Small intestine (tissue), 7 donors: ENCODE data around the gene NT5DC3. TPM values are rescaled to one million over a fixed set of nuclear protein-coding genes. Genes with fewer than 3 reads are reported as not detected.

Experiments
- DNase-seq, 2 donors: peaks; one replicate each; pipeline versions ENCODE4 v3.0.0 to v3.0.0-alpha.2; 2013
- FAIRE-seq: peaks from 2 replicates; lab custom pipeline; 2012; peaks lifted over from hg19 to GRCh38; lab: Jason Lieb, UNC
- H3K27ac ChIP-seq, 3 donors: one replicate each; pipeline ENCODE4 v1.5.1; 2013; ENCODE audit warnings: low read length in 2 of 3, mild to moderate bottlenecking in 2 of 3, control low read depth in 1 of 3, inconsistent platforms in 1 of 3, low read depth in 1 of 3, moderate library complexity in 1 of 3
- H3K27me3 ChIP-seq, 3 donors: one replicate each; pipeline ENCODE4 v1.6.1; 2013; ENCODE audit warnings: low read length in 3 of 3, inconsistent platforms in 1 of 3; ENCODE audit not compliant: control insufficient read depth in 3 of 3, insufficient read depth in 3 of 3
- H3K36me3 ChIP-seq, 3 donors: one replicate each; pipeline ENCODE4 v1.6.1; 2013; ENCODE audit warnings: low read length in 3 of 3, inconsistent platforms in 1 of 3, low read depth in 1 of 3, mild to moderate bottlenecking in 1 of 3, moderate library complexity in 1 of 3; ENCODE audit not compliant: control insufficient read depth in 3 of 3, insufficient read depth in 2 of 3
- H3K4me1 ChIP-seq, 3 donors: one replicate each; pipeline ENCODE4 v1.6.1; 2013; ENCODE audit warnings: low read length in 2 of 3, inconsistent platforms in 1 of 3, low read depth in 1 of 3, mild to moderate bottlenecking in 1 of 3, moderate library complexity in 1 of 3; ENCODE audit not compliant: control insufficient read depth in 3 of 3, insufficient read depth in 2 of 3
- H3K4me3 ChIP-seq, 3 donors: one replicate each; pipeline ENCODE4 v1.5.1; 2013; ENCODE audit warnings: low read length in 3 of 3, control low read depth in 1 of 3, inconsistent platforms in 1 of 3, low read depth in 1 of 3, mild to moderate bottlenecking in 1 of 3, moderate library complexity in 1 of 3
- H3K9me3 ChIP-seq, 2 donors: one replicate each; pipeline ENCODE4 v1.6.1; 2013; ENCODE audit warnings: low read depth in 1 of 2, low read length in 1 of 2; ENCODE audit not compliant: control insufficient read depth in 2 of 2, insufficient read depth in 1 of 2
- WGBS, 3 donors: extraction: QIAGEN DNeasy Blood & Tissue Kit; methylation state at CpG; one replicate each; pipeline ENCODE4 v1.1.7; 2013; 5-methylcytosine and 5-hydroxymethylcytosine counted together
- polyA plus RNA-seq, 4 donors: library from polyadenylated mRNA; stranded (reverse) in 3 of 4; unstranded in 1 of 4; fragments of 200-250 nt in 3 of 4; fragments of 120-200 nt in 1 of 4; gene quantifications; one replicate each; pipeline versions ENCODE4 v1.2.1 to v1.2.3, GENCODE V29; 2013
- donor health status: healthy with polysubstance abuse.
- donor health status: control.
- donor health status: control.
- donor health status: Bipolar disorder and iron deficiency.
- donor health status: healthy.

Gene NT5DC3
- polyA plus RNA-seq, 4 donors = 0.22 to 8.7 (median 0.78) TPM

DNA sequence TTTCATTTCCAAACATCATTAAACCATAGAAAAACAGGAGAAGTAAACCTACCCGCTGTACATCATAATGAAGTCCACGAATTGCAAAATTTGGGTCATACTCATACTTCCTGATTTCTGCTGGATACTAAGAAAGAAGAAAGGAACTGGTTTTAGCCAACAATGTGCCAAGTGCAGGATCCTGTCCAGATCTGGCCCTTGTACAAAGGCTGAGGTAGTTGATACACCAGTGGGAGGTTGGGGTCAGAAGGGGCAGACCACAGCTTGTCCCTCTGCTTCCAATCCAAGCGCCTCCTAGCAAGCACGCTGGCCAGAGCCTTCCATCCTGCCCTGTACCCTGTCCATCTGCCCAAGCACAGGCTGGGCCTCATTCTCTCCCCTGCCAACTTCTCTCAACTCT, 34.2 kb downstream of the NT5DC3 start:
- Histone ChIP-seq H3K27ac (no peak overlapping the region), H3K4me3 (no peak overlapping the region), H3K36me3 (peaks cover 0 to 15% (median 0%) of the 10 kb centered on the region in 3 donors), H3K4me1 (peaks cover 0 to 3% (median 3%) of the 10 kb centered on the region in 3 donors), H3K9me3 (peaks cover 0 to 6% of the 10 kb centered on the region in 2 donors), H3K27me3 (no peaks in the 10 kb centered on the region)
- no peak for FAIRE-seq
- DNase-seq = no peak
- 89 to 96% (median 95%) methylated on average over 4 of the region's 4 CpGs for WGBS, 3 donors

DNA sequence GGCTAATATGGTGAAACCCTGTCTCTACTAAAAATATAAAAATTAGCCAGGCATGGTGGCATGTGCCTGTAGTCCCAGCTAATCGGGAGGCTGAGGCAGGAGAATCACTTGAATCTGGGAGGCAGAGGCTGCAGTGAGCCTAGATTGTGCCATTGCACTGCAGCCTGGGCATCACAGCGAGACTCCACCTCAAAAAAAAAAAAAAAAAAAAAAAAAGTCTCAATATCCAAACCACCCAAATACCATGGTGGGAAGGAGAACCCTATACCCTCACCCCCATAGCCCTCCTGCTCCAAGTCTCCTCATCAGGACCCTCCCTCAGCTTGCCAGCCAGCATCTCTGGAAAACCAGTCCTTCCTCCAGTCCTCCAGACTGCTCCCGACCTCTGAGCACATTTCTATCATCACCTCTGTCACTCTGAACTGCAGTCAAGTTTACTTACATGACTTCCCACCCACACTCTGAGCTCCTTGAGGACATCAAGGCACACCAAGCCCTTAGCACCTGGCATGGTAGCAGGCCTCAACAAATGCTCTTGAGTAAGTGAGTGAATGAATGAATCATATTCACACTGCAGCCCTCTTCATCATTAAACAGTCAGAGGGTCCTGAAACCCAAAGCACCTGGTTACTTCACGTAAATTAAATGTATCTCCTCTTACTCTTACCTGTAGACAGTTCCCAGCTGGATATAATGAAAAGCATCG, 35.2 kb downstream of the NT5DC3 start:
- Histone ChIP-seq H3K9me3 (peaks cover 0 to 6% of the 10 kb centered on the region in 2 donors), H3K4me1 (peaks cover 0 to 6% (median 3%) of the 10 kb centered on the region in 3 donors), H3K4me3 (no peak overlapping the region), H3K36me3 (peaks cover 0 to 15% (median 0%) of the 10 kb centered on the region in 3 donors), H3K27me3 (no peaks in the 10 kb centered on the region), H3K27ac (no peak overlapping the region)
- FAIRE-seq (no peak), DNase-seq (no peak)
- WGBS, 3 donors = 90 to 96% (median 95%) methylated on average over 4 to 5 of the region's 5 CpGs

DNA sequence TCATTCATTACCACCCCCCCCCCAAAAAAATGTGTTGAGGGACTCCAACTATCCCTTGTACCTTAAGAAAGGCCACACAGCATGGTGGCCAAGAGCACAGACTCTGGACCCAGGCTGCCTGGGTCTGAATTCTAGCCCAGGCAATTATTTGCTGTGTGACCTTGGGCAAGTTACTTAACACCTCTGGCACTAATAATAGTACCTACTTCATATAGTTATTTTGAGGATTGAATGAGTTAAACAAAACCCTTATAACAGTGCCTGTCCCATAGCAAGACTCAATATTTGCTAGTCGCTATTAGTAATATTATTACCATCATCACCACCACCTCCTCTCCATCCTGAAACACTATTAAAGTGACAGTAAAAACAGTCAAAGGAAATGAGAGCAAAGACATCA, 37.2 kb downstream of the NT5DC3 start:
- WGBS, 3 donors = 97 to 100% (median 97%) methylated on average over 1 of the region's 1 CpG

DNA sequence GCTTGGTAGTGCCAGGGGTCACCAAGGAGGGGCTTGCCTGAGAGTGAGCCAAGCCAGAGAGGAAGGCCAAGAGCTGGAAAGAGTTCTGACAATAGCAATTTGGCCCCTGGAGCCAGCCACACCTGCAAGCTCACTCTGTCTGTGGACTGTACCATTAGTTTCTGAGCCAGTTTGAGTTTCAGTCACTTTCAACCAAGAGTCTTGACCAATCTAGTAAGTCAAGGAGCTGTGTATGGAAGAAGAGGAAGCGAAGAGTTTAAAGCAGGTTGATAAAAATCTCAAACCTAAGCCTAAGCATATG, 38.5 kb downstream of the NT5DC3 start:
- H3K4me3 ChIP-seq = no peak overlapping the region
- no peaks in the 10 kb centered on the region for H3K27me3 ChIP-seq
- H3K4me1 ChIP-seq = peaks cover 0 to 19% (median 8%) of the 10 kb centered on the region in 3 donors
- H3K36me3 ChIP-seq = peaks cover 0 to 15% (median 0%) of the 10 kb centered on the region in 3 donors
- FAIRE-seq = no peak
- 96 to 100% (median 100%) methylated on average over 1 of the region's 1 CpG for WGBS, 3 donors
- H3K27ac ChIP-seq = no peak overlapping the region
- no peak for DNase-seq
- peaks cover 0 to 3% of the 10 kb centered on the region in 2 donors for H3K9me3 ChIP-seq

More for the DNA sequence above, 37.2 kb downstream of the NT5DC3 start:
- FAIRE-seq (no peak), DNase-seq (no peak)
- Histone ChIP-seq H3K27ac (no peak overlapping the region), H3K36me3 (peaks cover 0 to 15% (median 0%) of the 10 kb centered on the region in 3 donors), H3K4me3 (no peak overlapping the region), H3K4me1 (peaks cover 3 to 18% (median 7%) of the 10 kb centered on the region in 3 donors), H3K27me3 (no peaks in the 10 kb centered on the region), H3K9me3 (peaks cover 0 to 3% of the 10 kb centered on the region in 2 donors)

DNA sequence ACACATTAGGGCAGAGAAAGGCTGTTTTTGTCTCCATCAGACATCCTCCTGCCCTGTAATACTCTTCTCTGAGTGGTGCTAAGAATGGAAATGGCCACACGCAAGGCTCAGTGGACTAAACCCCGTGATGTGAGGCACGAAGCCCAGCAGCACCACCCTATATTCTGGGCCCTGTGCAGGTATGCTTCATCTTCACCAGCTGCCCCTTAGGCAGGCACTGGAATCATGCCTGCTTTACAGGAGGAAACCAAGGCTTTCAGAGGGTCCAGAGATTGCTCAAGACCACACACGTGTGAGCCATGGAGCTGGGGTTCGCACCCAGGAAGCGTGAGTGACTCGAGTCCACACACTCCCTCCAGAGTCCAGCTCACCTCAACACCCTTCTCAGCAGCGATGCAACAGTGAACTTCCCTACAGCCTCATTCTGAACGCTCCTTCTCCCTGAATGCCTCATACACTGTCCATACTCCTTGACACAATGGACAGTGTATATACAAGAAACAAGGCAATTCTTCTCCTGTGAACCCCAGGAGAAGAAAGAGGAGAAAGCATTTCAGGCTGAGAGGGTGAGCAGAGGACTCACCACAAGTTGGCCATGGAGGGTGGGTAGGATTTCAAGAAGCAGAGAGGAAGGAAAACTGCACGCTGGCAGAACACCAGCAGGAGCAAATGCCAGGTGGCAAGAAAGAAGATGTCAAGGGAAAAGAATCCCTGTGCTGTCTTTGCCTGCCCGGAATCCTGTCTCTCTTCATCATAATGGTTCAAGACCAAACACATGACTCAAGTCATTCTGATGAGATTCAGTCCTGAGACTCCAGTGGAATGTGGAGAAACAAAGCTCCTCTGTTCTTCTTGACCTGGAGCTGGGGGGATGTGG, 39.1 kb downstream of the NT5DC3 start:
- DNase-seq = no peak
- no peak overlapping the region for H3K4me3 ChIP-seq
- 90 to 92% (median 90%) methylated on average over 11 of the region's 11 CpGs for WGBS, 3 donors
- peaks cover 0 to 19% (median 8%) of the 10 kb centered on the region in 3 donors for H3K4me1 ChIP-seq
- no peak overlapping the region for H3K27ac ChIP-seq
- H3K36me3 ChIP-seq = peaks cover 0 to 10% (median 0%) of the 10 kb centered on the region in 3 donors
- H3K27me3 ChIP-seq = no peaks in the 10 kb centered on the region
- no peak for FAIRE-seq
- peaks cover 0 to 3% of the 10 kb centered on the region in 2 donors for H3K9me3 ChIP-seq

DNA sequence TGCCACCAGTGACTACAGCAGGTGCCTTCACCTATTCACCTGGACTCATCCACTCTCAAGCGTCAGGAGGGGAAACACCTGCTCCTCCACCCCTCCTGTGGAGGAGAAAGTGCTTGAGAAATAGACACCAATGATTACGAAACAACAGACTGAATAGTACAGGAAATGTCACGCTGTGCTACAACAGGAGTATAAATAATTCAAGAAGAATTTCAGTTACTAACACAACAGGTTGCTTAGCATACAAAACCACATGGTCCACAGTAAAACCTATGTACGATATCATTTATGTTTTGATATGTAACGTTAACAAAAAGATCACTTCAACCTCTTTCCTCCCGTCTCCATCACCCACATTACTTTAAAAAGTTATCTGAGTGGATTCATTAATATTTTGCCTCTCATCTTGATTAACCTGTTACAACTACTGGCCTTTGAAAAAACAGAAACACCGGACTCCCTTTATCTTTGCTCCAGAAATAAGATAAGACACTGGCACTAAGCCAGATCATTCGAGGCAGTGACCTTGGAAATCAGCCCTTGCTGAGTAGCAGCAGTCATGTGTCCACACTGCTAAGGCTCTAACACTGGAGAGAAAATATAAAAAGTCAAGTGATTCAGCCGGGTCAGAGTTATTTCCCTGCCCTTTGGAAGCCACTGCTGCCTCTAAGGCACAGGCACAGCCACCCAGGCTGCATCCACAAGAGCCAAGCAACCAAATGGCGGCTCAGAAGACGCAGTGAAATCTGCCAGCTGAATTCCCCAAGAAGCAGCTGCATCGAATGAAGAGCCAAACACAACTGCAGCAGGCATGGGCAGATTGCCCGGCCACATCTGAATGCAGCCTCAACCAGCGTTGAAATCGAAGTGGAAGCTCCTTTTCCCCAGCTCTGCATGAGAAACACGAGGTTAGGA, 40.9 kb downstream of the NT5DC3 start:
- Histone ChIP-seq H3K36me3 (peaks cover 0 to 11% (median 0%) of the 10 kb centered on the region in 3 donors), H3K9me3 (peaks cover 0 to 3% of the 10 kb centered on the region in 2 donors), H3K4me3 (no peak overlapping the region), H3K27me3 (no peaks in the 10 kb centered on the region), H3K4me1 (peaks cover 0 to 19% (median 8%) of the 10 kb centered on the region in 3 donors), H3K27ac (peak overlapping the region in 2 of 3 donors; percentile 43 to 52)
- WGBS, 3 donors = 10 to 34% (median 20%) methylated on average over 16 of the region's 16 CpGs
- DNase-seq (peak; percentile 84 to 90), FAIRE-seq (no peak)

DNA sequence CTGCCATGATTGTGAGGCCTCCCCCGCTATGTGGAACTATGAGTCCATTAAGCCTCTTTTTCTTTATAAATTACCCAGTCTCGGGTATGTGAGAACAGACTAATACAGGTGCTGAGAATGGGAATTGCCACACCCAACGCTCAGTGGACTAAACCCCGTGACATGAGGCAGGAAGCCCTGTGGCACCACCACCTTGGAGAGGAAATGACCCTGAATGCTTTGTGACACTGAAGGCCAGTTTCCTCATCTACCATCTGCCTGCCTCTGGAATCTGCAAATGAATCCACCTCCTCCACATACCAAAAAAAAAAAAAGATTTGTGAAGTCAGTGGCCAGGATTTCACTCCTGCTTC, 41.6 kb downstream of the NT5DC3 start:
- Histone ChIP-seq H3K9me3 (peaks cover 0 to 3% of the 10 kb centered on the region in 2 donors), H3K27me3 (no peaks in the 10 kb centered on the region), H3K27ac (peak overlapping the region in 2 of 3 donors; percentile 14 to 32), H3K4me1 (peaks cover 0 to 19% (median 8%) of the 10 kb centered on the region in 3 donors), H3K36me3 (peaks cover 0 to 14% (median 0%) of the 10 kb centered on the region in 3 donors), H3K4me3 (no peak overlapping the region)
- no peak for FAIRE-seq
- DNase-seq = no peak
- WGBS, 3 donors = 41 to 70% (median 62%) methylated on average over 4 of the region's 4 CpGs
